K562 (cell line): ENCODE data around the gene RIMOC1. TPM values are rescaled to one million over a fixed set of nuclear protein-coding genes. Genes with fewer than 3 reads are reported as not detected.

ENCODE experiments used
- ATAC-seq: fragments of 200-7000 bp; cut with Tn5 transposase; 3 replicates; pipeline ENCODE4 v1.9.1; 2020; ENCODE audit warnings: moderate library complexity
- BruUV-seq: library from RNA; stranded (reverse); fragments of 400-500 nt; replicated peaks from 2 replicates; lab custom pipeline; 2021; lab: Mats Ljungman, UMichigan
- CTCF ChIA-PET: fragments of 300-600 bp; formaldehyde crosslinking; extraction: SDS; loops from one replicate; lab custom pipeline; 2021; ENCODE audit warnings: low intra/inter-chr PET ratio; lab: Yijun Ruan, JAX
- POLR2A ChIA-PET: fragments of 300-600, 350-650 bp; sonication (Branson Sonifier 250); formaldehyde crosslinking; extraction: SDS; loops from one replicate; lab custom pipeline; 2021; ENCODE audit warnings: antibody characterized with exemption, inconsistent platforms; lab: Yijun Ruan, JAX
- DNase-seq, 4 experiments: peaks; one replicate each; pipeline versions ENCODE4 v3.0.0 to v3.0.0-alpha.2; 2011 to 2018; ENCODE audit warnings: low spot score in 3 of 4, mixed read lengths in 3 of 4; ENCODE audit errors: extremely low read depth in 1 of 4
- FAIRE-seq: peaks from 2 replicates; lab custom pipeline; 2011; peaks lifted over from hg19 to GRCh38; lab: Jason Lieb, UNC
- H2AFZ ChIP-seq: 2 replicates; pipeline ENCODE4 v1.6.0; 2011; ENCODE audit warnings: low read depth, low read length, control low read depth, inconsistent platforms
- H3K27ac ChIP-seq: fragments of 200-600 bp; 3 replicates; pipeline ENCODE4 v1.8.0; 2011; ENCODE audit warnings: low read depth, mild to moderate bottlenecking, control low read depth, inconsistent platforms, low read length, moderate library complexity, mixed read lengths; ENCODE audit errors: extremely low read depth
- H3K27me3 ChIP-seq, 2 experiments: fragments of 300-600 bp in 1 of 2; 2 replicates in 1 of 2; 3 replicates in 1 of 2; pipeline versions ENCODE4 v1.6.0 to v1.8.0; 2011; ENCODE audit warnings: inconsistent platforms in 2 of 2, low read length in 2 of 2, mild to moderate bottlenecking in 1 of 2, mixed read lengths in 1 of 2, moderate library complexity in 1 of 2; ENCODE audit not compliant: control insufficient read depth in 2 of 2, insufficient read depth in 2 of 2
- H3K36me3 ChIP-seq: fragments of 300-600 bp; 3 replicates; pipeline ENCODE4 v1.8.0; 2011; ENCODE audit warnings: mild to moderate bottlenecking, low read length, inconsistent platforms; ENCODE audit not compliant: control insufficient read depth, insufficient read depth
- H3K4me1 ChIP-seq, 2 experiments: fragments of 200-600 bp in 1 of 2; replicated peaks in 1 of 2; 2 replicates in 1 of 2; 3 replicates in 1 of 2; pipeline versions ENCODE4 v1.5.1 to v1.8.0; 2011; ENCODE audit warnings: inconsistent platforms in 2 of 2, low read length in 2 of 2, mild to moderate bottlenecking in 1 of 2, mixed read lengths in 1 of 2, moderate library complexity in 1 of 2; ENCODE audit not compliant: control insufficient read depth in 2 of 2, insufficient read depth in 2 of 2
- H3K4me2 ChIP-seq: 2 replicates; pipeline ENCODE4 v1.6.1; 2011; ENCODE audit warnings: low read length, control low read depth, inconsistent platforms, mixed read lengths; ENCODE audit not compliant: insufficient read depth
- H3K4me3 ChIP-seq: fragments of 200-600 bp; sonication (generic), shearing (Covaris generic); 2 replicates; pipeline ENCODE4 v1.5.1; 2016; ENCODE audit warnings: control low read depth, inconsistent platforms
- H3K79me2 ChIP-seq: fragments of 200-600 bp; 3 replicates; pipeline ENCODE4 v1.8.0; 2011; ENCODE audit warnings: low read length, inconsistent platforms; ENCODE audit not compliant: control insufficient read depth, insufficient read depth
- H3K9ac ChIP-seq, 2 experiments: 2 replicates each; pipeline versions ENCODE4 v1.6.0 to v1.6.1; 2011; ENCODE audit warnings: low read depth in 2 of 2, low read length in 2 of 2, control low read depth in 1 of 2, inconsistent platforms in 1 of 2, mild to moderate bottlenecking in 1 of 2, mixed read lengths in 1 of 2; ENCODE audit not compliant: insufficient read depth in 1 of 2
- H3K9me1 ChIP-seq: one replicate; pipeline ENCODE4 v1.6.0; 2011; ENCODE audit warnings: inconsistent platforms, mild to moderate bottlenecking, low read length, moderate library complexity; ENCODE audit not compliant: control insufficient read depth, insufficient read depth
- H3K9me3 ChIP-seq: replicated peaks from 2 replicates; pipeline ENCODE4 v1.5.1; 2011; ENCODE audit warnings: low read depth, low read length, inconsistent platforms; ENCODE audit not compliant: control insufficient read depth, insufficient read depth
- H4K20me1 ChIP-seq: replicated peaks from 2 replicates; pipeline ENCODE4 v1.6.1; 2011; ENCODE audit warnings: low read length, inconsistent platforms, mixed read lengths; ENCODE audit not compliant: control insufficient read depth, insufficient read depth
- FOXA3 ChIP-seq, 2 experiments: fragments of 450-650 bp in 1 of 2; sonication (generic) in 1 of 2; formaldehyde crosslinking; IDR thresholded peaks in 1 of 2; conservative IDR thresholded peaks in 1 of 2; 2 replicates each; pipeline versions ENCODE4 v1.4.0 to v1.8.0; 2020 to 2022; ENCODE audit warnings: mild to moderate bottlenecking in 2 of 2, missing genetic modification reagents in 1 of 2
- FOXK2 ChIP-seq, 2 experiments: fragments of 450-650 bp; IDR thresholded peaks in 1 of 2; conservative IDR thresholded peaks in 1 of 2; 2 replicates each; pipeline ENCODE4 v1.6.1; 2016; ENCODE audit warnings: low read depth in 2 of 2, mild to moderate bottlenecking in 1 of 2
- GTF3C2 ChIP-seq: IDR thresholded peaks from 3 replicates; pipeline ENCODE4 v1.6.1; 2011; ENCODE audit warnings: borderline replicate concordance, mild to moderate bottlenecking, moderate library complexity; ENCODE audit not compliant: insufficient read length; ENCODE audit errors: extremely low read depth
- HCFC1 ChIP-seq: IDR thresholded peaks from 2 replicates; pipeline ENCODE4 v1.6.1; 2012; ENCODE audit warnings: low read depth, low read length, improper control_type of control experiment
- NFATC3 ChIP-seq: fragments of 450-650 bp; IDR thresholded peaks from 2 replicates; pipeline ENCODE4 v1.6.1; 2017; ENCODE audit warnings: mild to moderate bottlenecking
- NR1H2 ChIP-seq: sonication (generic); formaldehyde crosslinking; IDR thresholded peaks from 2 replicates; pipeline ENCODE4 v1.4.0; 2020; ENCODE audit warnings: mild to moderate bottlenecking, missing genetic modification reagents
- PKNOX1 ChIP-seq: fragments of 450-650 bp; IDR thresholded peaks from 2 replicates; pipeline ENCODE4 v1.6.1; 2016
- SMARCA4 ChIP-seq: fragments of 450-650 bp; IDR thresholded peaks from 2 replicates; pipeline ENCODE4 v1.6.1; 2016
- TEAD4 ChIP-seq, 2 experiments: sonication (generic) in 1 of 2; formaldehyde crosslinking in 1 of 2; IDR thresholded peaks; 2 replicates each; pipeline versions ENCODE4 v1.6.1 to v1.8.0; 2012 to 2022; ENCODE audit warnings: borderline replicate concordance in 1 of 2, inconsistent platforms in 1 of 2, low read length in 1 of 2, mild to moderate bottlenecking in 1 of 2, missing genetic modification reagents in 1 of 2
- TSC22D4 ChIP-seq: fragments of 450-650 bp; IDR thresholded peaks from 2 replicates; pipeline ENCODE4 v1.6.1; 2016; ENCODE audit warnings: missing genetic modification characterization, missing biosample characterization, control low read depth
- USF2 ChIP-seq: sonication (generic); formaldehyde crosslinking; IDR thresholded peaks from 2 replicates; pipeline ENCODE4 v1.5.0; 2020; ENCODE audit warnings: missing genetic modification reagents
- ZNF140 ChIP-seq: fragments of 250-450 bp; sonication (Bioruptor Pico); IDR thresholded peaks from 2 replicates; pipeline ENCODE4 v1.8.0; 2021; ENCODE audit warnings: moderate library complexity, mild to moderate bottlenecking, inconsistent platforms
- ZNF23 ChIP-seq: fragments of 250-450 bp; sonication (Bioruptor Pico); IDR thresholded peaks from 2 replicates; pipeline ENCODE4 v1.4.0; 2020; ENCODE audit warnings: mild to moderate bottlenecking
- ZNF263 ChIP-seq: sonication (generic); formaldehyde crosslinking; IDR thresholded peaks from 2 replicates; pipeline ENCODE4 v1.8.0; 2022; ENCODE audit warnings: mild to moderate bottlenecking, missing genetic modification reagents, borderline replicate concordance
- WGBS: fragments of 100-300 bp; shearing (Covaris generic); methylation state at CpG from one replicate; pipeline ENCODE4 v1.1.6; 2016; ENCODE audit warnings: low coverage, mixed read lengths; ENCODE audit not compliant: insufficient coverage; ENCODE audit errors: missing lambda C conversion rate; 5-methylcytosine and 5-hydroxymethylcytosine counted together
- in situ Hi-C: fragments of 300-500 bp; cut with MboI; formaldehyde crosslinking; loops from 4 replicates; pipeline ENCODE4 v1.15.0; 2018; ENCODE audit warnings: inconsistent platforms, mixed read lengths
- intact Hi-C: fragments of 100-400 bp; cut with micrococcal nuclease; formaldehyde crosslinking; loops from 2 replicates; pipeline ENCODE4 v1.14.2; 2022
- polyA plus RNA-seq, 8 experiments: library from polyadenylated mRNA; depleted of rRNA in 4 of 8; stranded (reverse) in 5 of 8; unstranded in 3 of 8; fragments of >200 nt; fragmentation: Nextera tagmentation in 2 of 8; fragmentation: Illumina TruSeq in 1 of 8; extraction: Ambion mirVana in 2 of 8; extraction: Trizol in 1 of 8; gene quantifications; 2 replicates each; pipeline versions ENCODE4 v1.2.1 to v1.2.3, GENCODE V29; 2011 to 2014; ENCODE audit warnings: inconsistent platforms in 1 of 8, missing spikeins in 1 of 8
- total RNA-seq, 7 experiments: library from RNA; depleted of rRNA in 6 of 7; stranded (reverse); fragments of >200 nt in 6 of 7; fragmentation: Illumina TruSeq in 2 of 7; extraction: Trizol in 2 of 7; gene quantifications; 2 replicates each; pipeline versions ENCODE4 v1.2.1 to v1.2.3, GENCODE V29; 2011 to 2021; ENCODE audit warnings: low replicate concordance in 1 of 7

Gene RIMOC1
- total and polyA plus RNA-seq, 9 of the 15 experiments (the other 6 are each of a cell fraction or from before 2014, with no cell fraction given): 11.6 to 63.1 (median 30.8) TPM

DNA sequence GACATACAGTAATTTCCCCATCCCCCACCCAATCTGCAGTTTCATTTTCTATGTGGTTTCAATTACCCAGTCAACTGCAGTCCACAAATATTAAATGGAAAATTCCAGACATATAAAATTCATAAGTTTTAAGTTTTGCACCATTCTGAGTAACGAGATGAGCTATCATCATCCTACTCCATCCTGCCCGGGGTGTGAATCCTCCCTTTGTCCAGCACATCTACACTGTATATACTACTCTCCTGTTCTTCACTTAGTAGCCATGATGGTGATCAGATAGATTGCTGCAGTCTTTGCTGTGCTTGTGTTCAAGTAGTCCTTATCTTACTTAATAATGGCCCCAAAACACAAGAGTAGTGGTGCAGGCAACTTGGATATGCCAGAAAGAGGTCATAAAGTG lies 45.3 kb upstream of the RIMOC1 start:
- DNase-seq (no peak), ATAC-seq (no peak), FAIRE-seq (no peak)
- Histone ChIP-seq H2AFZ (no peak overlapping the region), H3K9ac (no peak overlapping the region), H3K9me3 (no peaks in the 10 kb centered on the region), H3K79me2 (peaks cover 9% of the 10 kb centered on the region), H4K20me1 (no peaks in the 10 kb centered on the region; the same call in 1 of the 2 replicates), H3K4me3 (no peak overlapping the region), H3K27me3 (no peaks in the 10 kb centered on the region), H3K4me2 (no peak overlapping the region), H3K4me1 (peaks cover 0 to 2% of the 10 kb centered on the region in 2 experiments; a peak in 2 of 5 replicates), H3K36me3 (peaks cover 54% of the 10 kb centered on the region), H3K27ac (no peak overlapping the region), H3K9me1 (no peaks in the 10 kb centered on the region)
- intact Hi-C loops (loop anchor here (5.0 to 10.0 kb wide), 3 partner anchors 726 to 1028 kb away; no protein-coding TSS in a partner anchor), in situ Hi-C loops (loop anchor here (5.0 to 25.0 kb wide), 3 partner anchors 203 to 903 kb away; partner anchors contain the start of gene CCDC152)
- CTCF ChIA-PET: interaction anchor here (0.5 to 1.2 kb wide), 2 partner anchors 199 to 910 kb away, joined by 3 to 4 read pairs; no protein-coding TSS in a partner anchor
- POLR2A ChIA-PET: interaction anchor here (1.8 kb wide), 1 partner anchor 10 kb away, joined by 6 read pairs; no protein-coding TSS in a partner anchor
- BruUV-seq: no TSS peak
- WGBS: 50% methylated on average over 2 of the region's 2 CpGs
- TF ChIP-seq PKNOX1: no peak
- TF ChIP-seq ZNF263 (CRISPR knock-in tag): no peak
- TF ChIP-seq ZNF23 (CRISPR knock-in tag): no peak
- no peak for TF ChIP-seq FOXA3 (CRISPR knock-in tag; conservative IDR thresholded peaks at IDR 0.05 in 1 of 2, IDR thresholded peaks at IDR 0.05 in 1 of 2)
- no peak for TF ChIP-seq TSC22D4 (tag)
- TF ChIP-seq NR1H2 (CRISPR knock-in tag): no peak
- TF ChIP-seq SMARCA4: no peak
- no peak for TF ChIP-seq FOXK2 (conservative IDR thresholded peaks at IDR 0.05 in 1 of 2, IDR thresholded peaks at IDR 0.05 in 1 of 2; ENCODE audit: low read depth in 2 of 2)
- TF ChIP-seq GTF3C2: no peak
- TF ChIP-seq NFATC3: no peak
- no peak for TF ChIP-seq HCFC1
- TF ChIP-seq TEAD4 (IDR thresholded peaks at IDR 0.05; ENCODE audit: low read length): no peak
- no peak for TF ChIP-seq TEAD4 (CRISPR knock-in tag; IDR thresholded peaks at IDR 0.05; ENCODE audit: borderline replicate concordance)
- no peak for TF ChIP-seq USF2
- TF ChIP-seq ZNF140 (CRISPR knock-in tag): no peak
